ENCODE results near the gene DROSHA.
"Not testable (repeated sequence)": the region's sequence is repeated elsewhere in the genome, so short reads cannot be mapped to it uniquely, and the experiment has no call there.

DROSHA gene

GRCh38 chr5:31551878-31552277 is 20.0 kb upstream of the DROSHA start:
- in situ Hi-C loops (cut with MboI; ENCODE audit: low sequenced_read_pairs): no loop called here
- Histone ChIP-seq H3K4me1 (no peaks in the 10 kb centered on the region), H3K9me3 (no peaks in the 10 kb centered on the region), H3K4me3 (no peak overlapping the region), H3K27me3 (ENCODE audit: low read depth) (no peaks in the 10 kb centered on the region), H3K36me3 (replicated peaks) (peaks cover 45% of the 10 kb centered on the region)
- no peak for DNase-seq (ENCODE audit: low spot score in 2 of 2)

DNA sequence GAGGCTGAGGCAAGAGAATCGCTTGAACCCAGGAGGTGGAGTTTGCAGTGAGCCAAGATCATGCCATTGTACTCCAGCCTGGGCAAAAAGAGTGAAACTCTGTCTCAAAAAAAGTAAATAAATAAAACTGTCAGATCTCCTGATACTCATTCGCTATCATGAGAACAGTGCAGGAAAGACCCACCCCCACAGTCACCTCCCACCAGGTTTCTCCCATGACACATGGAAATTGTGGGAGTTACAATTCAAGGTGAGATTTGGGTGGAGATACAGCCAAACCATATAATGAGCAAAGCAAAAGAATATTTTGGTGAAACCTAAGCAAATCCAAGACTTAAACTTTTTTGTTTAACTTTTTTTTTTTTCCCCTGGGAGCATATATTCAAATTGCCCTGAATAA is 17.2 kb upstream of the DROSHA start:
- in situ Hi-C loops (cut with MboI; ENCODE audit: low sequenced_read_pairs); H3K4me3 ChIP-seq; H3K4me1 ChIP-seq; H3K27me3 ChIP-seq (ENCODE audit: low read depth); H3K9me3 ChIP-seq; DNase-seq (ENCODE audit: low spot score in 2 of 2): not testable (repeated sequence)
- H3K36me3 ChIP-seq (replicated peaks): peaks cover 62% of the 10 kb centered on the region

GRCh38 chr5:31537851-31538250 is 6.0 kb upstream of the DROSHA start:
- H3K36me3 ChIP-seq (replicated peaks): peaks cover 81% of the 10 kb centered on the region
- H3K4me1 ChIP-seq: peaks cover 5% of the 10 kb centered on the region; the same call in 1 of the 2 replicates
- H3K9me3 ChIP-seq: no peaks in the 10 kb centered on the region
- no peaks in the 10 kb centered on the region for H3K27me3 ChIP-seq (ENCODE audit: low read depth)
- no peak overlapping the region for H3K4me3 ChIP-seq
- in situ Hi-C loops (cut with MboI; ENCODE audit: low sequenced_read_pairs): no loop called here
- no peak for DNase-seq (ENCODE audit: low spot score in 2 of 2)

GRCh38 chr5:31537349-31537748 is 5.5 kb upstream of the DROSHA start:
- DNase-seq (ENCODE audit: low spot score in 2 of 2): no peak
- Histone ChIP-seq H3K36me3 (replicated peaks) (peaks cover 76% of the 10 kb centered on the region), H3K4me3 (no peak overlapping the region), H3K9me3 (no peaks in the 10 kb centered on the region), H3K27me3 (ENCODE audit: low read depth) (no peaks in the 10 kb centered on the region), H3K4me1 (peaks cover 5% of the 10 kb centered on the region; the same call in 1 of the 2 replicates)
- in situ Hi-C loops (cut with MboI; ENCODE audit: low sequenced_read_pairs): no loop called here

DNA sequence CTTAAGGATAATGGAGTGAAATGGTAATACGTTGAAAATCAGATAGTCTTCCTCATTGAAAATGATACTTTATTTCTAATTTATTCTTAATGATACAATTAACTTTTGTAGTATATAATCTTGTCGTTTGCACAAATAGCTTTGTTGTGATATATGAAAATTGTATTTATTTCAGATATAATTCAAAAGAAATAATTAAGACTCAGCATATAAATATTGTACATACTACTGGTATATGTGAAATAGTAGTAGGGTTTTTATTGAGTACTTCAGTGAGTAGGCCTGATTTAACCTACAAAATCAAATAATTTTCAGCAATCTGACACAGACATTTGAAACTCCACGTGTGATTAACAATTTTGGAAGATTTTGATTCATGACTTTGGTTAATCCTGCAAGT is 5.0 kb upstream of the DROSHA start:
- peaks cover 74% of the 10 kb centered on the region for H3K36me3 ChIP-seq (replicated peaks)
- DNase-seq (ENCODE audit: low spot score in 2 of 2): no peak
- H3K4me3 ChIP-seq: no peak overlapping the region
- H3K27me3 ChIP-seq (ENCODE audit: low read depth): no peaks in the 10 kb centered on the region
- H3K9me3 ChIP-seq: no peaks in the 10 kb centered on the region
- in situ Hi-C loops (cut with MboI; ENCODE audit: low sequenced_read_pairs): no loop called here
- H3K4me1 ChIP-seq: peaks cover 5% of the 10 kb centered on the region; the same call in 1 of the 2 replicates

- peaks cover 52% of the 10 kb centered on the region for H3K36me3 ChIP-seq (replicated peaks)
- peaks cover 5% of the 10 kb centered on the region; the same call in 1 of the 2 replicates for H3K4me1 ChIP-seq
- no peak overlapping the region for H3K4me3 ChIP-seq
- no peak for DNase-seq (ENCODE audit: low spot score in 2 of 2)
- no peaks in the 10 kb centered on the region for H3K9me3 ChIP-seq
- in situ Hi-C loops (cut with MboI; ENCODE audit: low sequenced_read_pairs): no loop called here
- H3K27me3 ChIP-seq (ENCODE audit: low read depth): no peaks in the 10 kb centered on the region
Observed at GRCh38 chr5:31534527-31535046, 2.7 kb upstream of the DROSHA start.

- Histone ChIP-seq H3K9me3 (no peaks in the 10 kb centered on the region), H3K4me1 (peaks cover 5% of the 10 kb centered on the region; the same call in 1 of the 2 replicates), H3K36me3 (replicated peaks) (peaks cover 52% of the 10 kb centered on the region), H3K4me3 (peak overlapping the region; percentile 73), H3K27me3 (ENCODE audit: low read depth) (no peaks in the 10 kb centered on the region)
- in situ Hi-C loops (cut with MboI; ENCODE audit: low sequenced_read_pairs): no loop called here
- DNase-seq (ENCODE audit: low spot score in 2 of 2): peak in 1 of 2 experiments; percentile 30
Observed at GRCh38 chr5:31531543-31531887, 378 bp downstream of the DROSHA start.

GRCh38 chr5:31530541-31531265 is 1.2 kb downstream of the DROSHA start:
- Histone ChIP-seq H3K27me3 (ENCODE audit: low read depth) (no peaks in the 10 kb centered on the region), H3K4me1 (peaks cover 5% of the 10 kb centered on the region; the same call in 1 of the 2 replicates), H3K36me3 (replicated peaks) (peaks cover 48% of the 10 kb centered on the region), H3K9me3 (no peaks in the 10 kb centered on the region), H3K4me3 (peak overlapping the region; percentile 73)
- DNase-seq (ENCODE audit: low spot score in 2 of 2): no peak
- in situ Hi-C loops (cut with MboI; ENCODE audit: low sequenced_read_pairs): no loop called here

DNA sequence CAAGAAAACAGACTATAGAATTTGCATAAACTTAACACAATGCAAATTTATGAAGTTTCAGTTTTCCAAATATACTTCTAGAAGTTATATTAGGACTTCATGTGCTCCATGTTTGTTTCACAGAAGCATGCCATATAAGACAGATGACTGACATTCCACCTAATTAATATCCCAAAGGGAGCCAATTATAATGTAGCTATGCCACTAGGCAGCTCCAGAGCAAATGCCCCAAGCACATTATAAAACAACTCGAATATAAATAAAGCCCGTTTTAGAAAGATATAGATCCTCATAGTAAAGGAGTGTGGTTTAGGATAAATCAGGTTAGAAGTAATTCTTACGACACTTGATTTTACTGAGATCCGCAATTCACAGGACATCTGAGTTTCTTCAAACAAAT is 8.9 kb downstream of the DROSHA start:
- Histone ChIP-seq H3K4me3 (no peak overlapping the region), H3K9me3 (no peaks in the 10 kb centered on the region), H3K27me3 (ENCODE audit: low read depth) (no peaks in the 10 kb centered on the region), H3K4me1 (no peaks in the 10 kb centered on the region), H3K36me3 (replicated peaks) (peaks cover 52% of the 10 kb centered on the region)
- in situ Hi-C loops (cut with MboI; ENCODE audit: low sequenced_read_pairs): no loop called here
- no peak for DNase-seq (ENCODE audit: low spot score in 2 of 2)

DNA sequence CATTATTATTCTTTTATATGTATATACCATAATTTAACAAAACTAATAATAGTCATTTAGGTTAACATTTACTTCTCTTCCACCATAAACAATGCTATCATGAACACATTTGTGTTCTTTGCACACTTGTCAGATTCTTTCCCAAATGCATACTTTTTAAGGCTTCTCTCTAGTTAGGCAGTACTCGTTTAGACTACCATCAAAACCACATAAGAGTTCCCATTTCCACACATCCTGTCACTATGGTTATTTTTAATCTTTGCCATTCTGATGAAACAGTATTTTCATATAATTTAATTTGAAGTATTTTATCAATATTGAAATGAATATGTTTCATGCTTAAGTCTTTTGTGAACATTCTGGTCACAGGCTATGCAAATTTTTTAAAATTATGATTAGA is 15.1 kb downstream of the DROSHA start:
- H3K36me3 ChIP-seq (replicated peaks): peaks cover 50% of the 10 kb centered on the region
- no peak for DNase-seq (ENCODE audit: low spot score in 2 of 2)
- H3K9me3 ChIP-seq: no peaks in the 10 kb centered on the region

DNA sequence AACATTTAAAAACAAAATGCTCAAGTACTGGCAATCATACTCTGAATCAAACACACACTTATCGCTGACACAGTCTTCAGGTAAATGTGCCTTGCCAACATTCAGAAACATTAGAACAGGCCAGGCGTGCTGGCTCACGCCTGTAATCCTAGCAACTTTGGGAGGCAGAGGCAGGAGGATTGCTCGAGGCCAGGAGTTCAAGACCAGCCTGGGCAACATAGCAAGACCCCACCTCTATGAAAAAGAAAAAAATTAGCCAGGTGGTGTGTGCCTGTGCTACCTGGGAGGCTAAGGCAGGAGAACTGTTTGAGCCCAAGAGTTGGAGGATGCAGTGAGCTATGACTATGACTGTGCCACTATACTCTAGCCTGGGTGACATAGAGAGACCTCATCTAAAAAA is 20.6 kb downstream of the DROSHA start:
- in situ Hi-C loops (cut with MboI; ENCODE audit: low sequenced_read_pairs): no loop called here
- Histone ChIP-seq H3K4me3 (no peak overlapping the region), H3K36me3 (replicated peaks) (peaks cover 75% of the 10 kb centered on the region), H3K27me3 (ENCODE audit: low read depth) (no peaks in the 10 kb centered on the region), H3K4me1 (no peaks in the 10 kb centered on the region), H3K9me3 (no peaks in the 10 kb centered on the region)
- no peak for DNase-seq (ENCODE audit: low spot score in 2 of 2)

More for the DNA sequence above, 15.1 kb downstream of the DROSHA start:
- in situ Hi-C loops (cut with MboI; ENCODE audit: low sequenced_read_pairs): no loop called here
- Histone ChIP-seq H3K4me3 (no peak overlapping the region), H3K4me1 (no peaks in the 10 kb centered on the region), H3K27me3 (ENCODE audit: low read depth) (no peaks in the 10 kb centered on the region)

DNA sequence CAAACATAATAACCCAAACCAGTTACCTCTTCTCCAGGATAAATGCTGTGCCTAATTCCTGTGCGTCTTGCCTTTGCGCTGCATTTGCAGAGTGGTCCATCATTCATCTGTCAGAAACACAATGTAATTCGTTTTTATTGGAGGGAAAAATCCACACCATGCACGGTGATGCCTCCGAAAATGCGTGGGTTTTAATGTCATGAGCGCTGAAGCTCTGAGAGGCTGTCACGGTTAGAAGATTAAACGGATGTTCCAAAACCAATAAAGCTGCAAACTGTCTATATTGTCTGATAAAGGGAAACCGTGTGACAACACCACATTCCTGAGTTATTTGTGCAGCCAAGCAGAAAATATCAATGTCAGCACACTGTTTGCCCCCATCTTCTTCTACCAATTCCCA is 27.4 kb downstream of the DROSHA start:
- Histone ChIP-seq H3K36me3 (replicated peaks) (peaks cover 82% of the 10 kb centered on the region), H3K27me3 (ENCODE audit: low read depth) (no peaks in the 10 kb centered on the region), H3K4me1 (no peaks in the 10 kb centered on the region), H3K9me3 (no peaks in the 10 kb centered on the region), H3K4me3 (no peak overlapping the region)
- DNase-seq (ENCODE audit: low spot score in 2 of 2): no peak
- in situ Hi-C loops (cut with MboI; ENCODE audit: low sequenced_read_pairs): no loop called here

- peaks cover 84% of the 10 kb centered on the region for H3K36me3 ChIP-seq (replicated peaks)
- DNase-seq (ENCODE audit: low spot score in 2 of 2): no peak
- H3K4me1 ChIP-seq: no peaks in the 10 kb centered on the region
- H3K27me3 ChIP-seq (ENCODE audit: low read depth): no peaks in the 10 kb centered on the region
- in situ Hi-C loops (cut with MboI; ENCODE audit: low sequenced_read_pairs): no loop called here
- no peak overlapping the region for H3K4me3 ChIP-seq
- no peaks in the 10 kb centered on the region for H3K9me3 ChIP-seq
Observed at GRCh38 chr5:31502506-31502905, 29.4 kb downstream of the DROSHA start.

DNA sequence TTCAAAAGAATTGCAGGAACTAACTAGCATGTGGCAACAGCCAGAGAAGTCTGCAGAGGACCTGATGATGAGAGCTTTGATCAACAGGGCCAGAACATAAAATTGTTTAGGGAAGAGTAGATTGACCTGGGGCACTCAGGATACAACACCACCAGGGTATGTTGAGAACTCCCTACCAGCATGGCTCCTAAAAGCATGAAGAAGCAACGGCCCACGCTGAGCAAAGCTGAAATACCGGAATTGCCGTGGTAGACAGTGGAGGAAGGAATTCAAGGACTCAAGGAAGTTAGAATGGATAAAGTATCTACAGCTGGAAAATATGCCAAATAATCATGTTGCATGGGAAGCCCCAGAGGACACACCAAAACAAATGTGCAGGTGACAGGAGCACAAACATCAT is 31.6 kb downstream of the DROSHA start:
- Histone ChIP-seq H3K9me3 (no peaks in the 10 kb centered on the region), H3K36me3 (replicated peaks) (peaks cover 89% of the 10 kb centered on the region), H3K4me3 (no peak overlapping the region), H3K27me3 (ENCODE audit: low read depth) (no peaks in the 10 kb centered on the region), H3K4me1 (no peaks in the 10 kb centered on the region)
- in situ Hi-C loops (cut with MboI; ENCODE audit: low sequenced_read_pairs): no loop called here
- no peak for DNase-seq (ENCODE audit: low spot score in 2 of 2)

All from HAP-1 (cell line).